ENCODE data around the gene SH3BP2. TPM values are rescaled to one million over a fixed set of nuclear protein-coding genes. Genes with fewer than 3 reads are reported as not detected.

The SH3BP2 gene
- total and polyA plus RNA-seq, 10 of the 15 experiments (the other 5 are each of a cell fraction or from before 2014, with no cell fraction given) = 1.1 to 61.8 (median 23.9) TPM

DNA sequence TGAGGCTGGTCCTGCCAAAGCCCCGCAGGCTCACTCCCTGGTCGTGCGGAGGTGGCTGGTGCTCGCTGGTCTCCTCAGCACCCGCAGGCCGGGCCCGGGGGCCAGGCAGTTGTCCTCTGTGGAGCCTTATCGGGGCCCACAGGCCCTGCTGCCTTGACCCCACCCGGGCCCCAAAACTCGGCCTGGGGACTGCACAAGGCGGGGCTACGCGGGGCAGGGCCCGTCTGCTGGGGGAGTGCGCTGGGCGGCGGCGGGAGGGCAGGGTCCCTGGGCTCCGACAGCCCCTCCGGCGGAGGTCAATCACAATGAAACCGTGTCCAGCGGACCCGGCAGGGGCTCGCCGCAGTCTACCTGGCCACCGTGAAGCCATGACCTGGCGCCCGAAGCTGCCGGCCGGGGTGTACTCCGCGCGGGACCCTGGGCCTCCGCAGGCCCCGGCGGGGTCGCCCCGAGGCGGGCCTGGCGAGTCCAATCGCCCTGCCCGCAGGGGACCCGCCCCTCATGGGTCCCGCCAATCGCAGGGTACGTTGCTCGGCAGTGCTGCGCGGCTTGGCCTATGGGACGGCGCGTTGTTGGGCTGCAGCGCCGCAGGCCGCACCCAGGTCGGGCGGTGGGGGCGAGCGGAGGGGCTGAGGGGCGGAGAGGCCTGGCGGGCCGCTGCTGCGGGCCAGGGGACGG, 50.5 kb downstream of the SH3BP2 start, which contains the start of gene ADD1 (continued):
- TF ChIP-seq, protein P1, sequence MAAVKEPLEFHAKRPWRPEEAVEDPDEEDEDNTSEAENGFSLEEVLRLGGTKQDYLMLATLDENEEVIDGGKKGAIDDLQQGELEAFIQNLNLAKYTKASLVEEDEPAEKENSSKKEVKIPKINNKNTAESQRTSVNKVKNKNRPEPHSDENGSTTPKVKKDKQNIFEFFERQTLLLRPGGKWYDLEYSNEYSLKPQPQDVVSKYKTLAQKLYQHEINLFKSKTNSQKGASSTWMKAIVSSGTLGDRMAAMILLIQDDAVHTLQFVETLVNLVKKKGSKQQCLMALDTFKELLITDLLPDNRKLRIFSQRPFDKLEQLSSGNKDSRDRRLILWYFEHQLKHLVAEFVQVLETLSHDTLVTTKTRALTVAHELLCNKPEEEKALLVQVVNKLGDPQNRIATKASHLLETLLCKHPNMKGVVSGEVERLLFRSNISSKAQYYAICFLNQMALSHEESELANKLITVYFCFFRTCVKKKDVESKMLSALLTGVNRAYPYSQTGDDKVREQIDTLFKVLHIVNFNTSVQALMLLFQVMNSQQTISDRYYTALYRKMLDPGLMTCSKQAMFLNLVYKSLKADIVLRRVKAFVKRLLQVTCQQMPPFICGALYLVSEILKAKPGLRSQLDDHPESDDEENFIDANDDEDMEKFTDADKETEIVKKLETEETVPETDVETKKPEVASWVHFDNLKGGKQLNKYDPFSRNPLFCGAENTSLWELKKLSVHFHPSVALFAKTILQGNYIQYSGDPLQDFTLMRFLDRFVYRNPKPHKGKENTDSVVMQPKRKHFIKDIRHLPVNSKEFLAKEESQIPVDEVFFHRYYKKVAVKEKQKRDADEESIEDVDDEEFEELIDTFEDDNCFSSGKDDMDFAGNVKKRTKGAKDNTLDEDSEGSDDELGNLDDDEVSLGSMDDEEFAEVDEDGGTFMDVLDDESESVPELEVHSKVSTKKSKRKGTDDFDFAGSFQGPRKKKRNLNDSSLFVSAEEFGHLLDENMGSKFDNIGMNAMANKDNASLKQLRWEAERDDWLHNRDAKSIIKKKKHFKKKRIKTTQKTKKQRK (IDR thresholded peaks at IDR 0.05; ENCODE audit: low read depth, low read length) = no peak
- TF ChIP-seq, protein P2, sequence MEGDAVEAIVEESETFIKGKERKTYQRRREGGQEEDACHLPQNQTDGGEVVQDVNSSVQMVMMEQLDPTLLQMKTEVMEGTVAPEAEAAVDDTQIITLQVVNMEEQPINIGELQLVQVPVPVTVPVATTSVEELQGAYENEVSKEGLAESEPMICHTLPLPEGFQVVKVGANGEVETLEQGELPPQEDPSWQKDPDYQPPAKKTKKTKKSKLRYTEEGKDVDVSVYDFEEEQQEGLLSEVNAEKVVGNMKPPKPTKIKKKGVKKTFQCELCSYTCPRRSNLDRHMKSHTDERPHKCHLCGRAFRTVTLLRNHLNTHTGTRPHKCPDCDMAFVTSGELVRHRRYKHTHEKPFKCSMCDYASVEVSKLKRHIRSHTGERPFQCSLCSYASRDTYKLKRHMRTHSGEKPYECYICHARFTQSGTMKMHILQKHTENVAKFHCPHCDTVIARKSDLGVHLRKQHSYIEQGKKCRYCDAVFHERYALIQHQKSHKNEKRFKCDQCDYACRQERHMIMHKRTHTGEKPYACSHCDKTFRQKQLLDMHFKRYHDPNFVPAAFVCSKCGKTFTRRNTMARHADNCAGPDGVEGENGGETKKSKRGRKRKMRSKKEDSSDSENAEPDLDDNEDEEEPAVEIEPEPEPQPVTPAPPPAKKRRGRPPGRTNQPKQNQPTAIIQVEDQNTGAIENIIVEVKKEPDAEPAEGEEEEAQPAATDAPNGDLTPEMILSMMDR (IDR thresholded peaks at IDR 0.05 in 2 of 3, conservative IDR thresholded peaks at IDR 0.05 in 1 of 3; ENCODE audit: control insufficient read depth in 2 of 3, extremely low read depth in 1 of 3, insufficient read depth in 1 of 3, low read depth in 3 of 3, low read length in 3 of 3) = no peak
- TF ChIP-seq CREB1 (IDR thresholded peaks at IDR 0.05; ENCODE audit: low read depth) = 0 out of 2 replicates have a peak, but pooled peaks have one; percentile 24
- TF ChIP-seq, protein P3, sequence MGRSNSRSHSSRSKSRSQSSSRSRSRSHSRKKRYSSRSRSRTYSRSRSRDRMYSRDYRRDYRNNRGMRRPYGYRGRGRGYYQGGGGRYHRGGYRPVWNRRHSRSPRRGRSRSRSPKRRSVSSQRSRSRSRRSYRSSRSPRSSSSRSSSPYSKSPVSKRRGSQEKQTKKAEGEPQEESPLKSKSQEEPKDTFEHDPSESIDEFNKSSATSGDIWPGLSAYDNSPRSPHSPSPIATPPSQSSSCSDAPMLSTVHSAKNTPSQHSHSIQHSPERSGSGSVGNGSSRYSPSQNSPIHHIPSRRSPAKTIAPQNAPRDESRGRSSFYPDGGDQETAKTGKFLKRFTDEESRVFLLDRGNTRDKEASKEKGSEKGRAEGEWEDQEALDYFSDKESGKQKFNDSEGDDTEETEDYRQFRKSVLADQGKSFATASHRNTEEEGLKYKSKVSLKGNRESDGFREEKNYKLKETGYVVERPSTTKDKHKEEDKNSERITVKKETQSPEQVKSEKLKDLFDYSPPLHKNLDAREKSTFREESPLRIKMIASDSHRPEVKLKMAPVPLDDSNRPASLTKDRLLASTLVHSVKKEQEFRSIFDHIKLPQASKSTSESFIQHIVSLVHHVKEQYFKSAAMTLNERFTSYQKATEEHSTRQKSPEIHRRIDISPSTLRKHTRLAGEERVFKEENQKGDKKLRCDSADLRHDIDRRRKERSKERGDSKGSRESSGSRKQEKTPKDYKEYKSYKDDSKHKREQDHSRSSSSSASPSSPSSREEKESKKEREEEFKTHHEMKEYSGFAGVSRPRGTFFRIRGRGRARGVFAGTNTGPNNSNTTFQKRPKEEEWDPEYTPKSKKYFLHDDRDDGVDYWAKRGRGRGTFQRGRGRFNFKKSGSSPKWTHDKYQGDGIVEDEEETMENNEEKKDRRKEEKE (IDR thresholded peaks at IDR 0.05) = no peak; the same call in 1 of the 2 replicates
- no peak for TF ChIP-seq ZBED1 (IDR thresholded peaks at IDR 0.05; ENCODE audit: borderline replicate concordance)
- no peak for TF ChIP-seq KAT2A (conservative IDR thresholded peaks at IDR 0.05; ENCODE audit: control insufficient read depth, low read depth, low read length)
- TF ChIP-seq STAT1 (conservative IDR thresholded peaks at IDR 0.05) = no peak
- no peak; a peak in 1 of 4 replicates for TF ChIP-seq IKZF2 (IDR thresholded peaks at IDR 0.05)
